Thyroid gland (tissue), 4 donors: Measurements from ENCODE around the gene RNF13.

Source experiments
- POLR2A ChIP-seq, 2 donors: fragments of 450-650 bp; IDR thresholded peaks; one replicate each; pipeline ENCODE4 v1.6.1; 2017; ENCODE audit warnings: antibody characterized with exemption in 2 of 2, mild to moderate bottlenecking in 2 of 2, moderate library complexity in 1 of 2
- TF ChIP-seq, protein P1 (sequence below), 6 experiments: fragments of 200-600 bp in 3 of 6; fragments of 450-650 bp in 3 of 6; sonication (generic) in 3 of 6; IDR thresholded peaks; one replicate each; pipeline ENCODE4 v1.5.1; 2016 to 2019; ENCODE audit warnings: antibody characterized with exemption in 6 of 6, mild to moderate bottlenecking in 2 of 6, inconsistent platforms in 1 of 6, moderate library complexity in 1 of 6

- TF ChIP-seq, protein P1, sequence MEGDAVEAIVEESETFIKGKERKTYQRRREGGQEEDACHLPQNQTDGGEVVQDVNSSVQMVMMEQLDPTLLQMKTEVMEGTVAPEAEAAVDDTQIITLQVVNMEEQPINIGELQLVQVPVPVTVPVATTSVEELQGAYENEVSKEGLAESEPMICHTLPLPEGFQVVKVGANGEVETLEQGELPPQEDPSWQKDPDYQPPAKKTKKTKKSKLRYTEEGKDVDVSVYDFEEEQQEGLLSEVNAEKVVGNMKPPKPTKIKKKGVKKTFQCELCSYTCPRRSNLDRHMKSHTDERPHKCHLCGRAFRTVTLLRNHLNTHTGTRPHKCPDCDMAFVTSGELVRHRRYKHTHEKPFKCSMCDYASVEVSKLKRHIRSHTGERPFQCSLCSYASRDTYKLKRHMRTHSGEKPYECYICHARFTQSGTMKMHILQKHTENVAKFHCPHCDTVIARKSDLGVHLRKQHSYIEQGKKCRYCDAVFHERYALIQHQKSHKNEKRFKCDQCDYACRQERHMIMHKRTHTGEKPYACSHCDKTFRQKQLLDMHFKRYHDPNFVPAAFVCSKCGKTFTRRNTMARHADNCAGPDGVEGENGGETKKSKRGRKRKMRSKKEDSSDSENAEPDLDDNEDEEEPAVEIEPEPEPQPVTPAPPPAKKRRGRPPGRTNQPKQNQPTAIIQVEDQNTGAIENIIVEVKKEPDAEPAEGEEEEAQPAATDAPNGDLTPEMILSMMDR (IDR thresholded peaks at IDR 0.05), result no peak
- TF ChIP-seq POLR2A (IDR thresholded peaks at IDR 0.05), result no peak
These were observed 128.2 kb downstream of the RNF13 start for GRCh38 chr3:149941186-149941585.
